GM23338 (cell line): ENCODE results near the gene LSP1. TPM values are rescaled to one million over a fixed set of nuclear protein-coding genes. Genes with fewer than 3 reads are reported as not detected.

ENCODE experiments used
- ATAC-seq: fragments of 200-7000 bp; cut with Tn5 transposase; 3 replicates; pipeline ENCODE4 v1.9.1; 2020
- DNase-seq: peaks from one replicate; pipeline ENCODE4 v3.0.0-alpha.2; 2015; ENCODE audit warnings: low spot score
- H2AFZ ChIP-seq: fragments of 200-600 bp; sonication (generic); 2 replicates; pipeline ENCODE4 v1.8.0; 2016; ENCODE audit warnings: antibody characterized with exemption, mild to moderate bottlenecking, moderate library complexity
- H3F3A ChIP-seq: fragments of 200-600 bp; sonication (generic); replicated peaks from 2 replicates; pipeline ENCODE4 v1.8.0; 2017; ENCODE audit warnings: antibody characterized with exemption, mixed run types, low read depth
- H3K27ac ChIP-seq: fragments of 200-600 bp; sonication (generic); 2 replicates; pipeline ENCODE4 v1.6.1; 2016; ENCODE audit warnings: low read depth
- H3K27me3 ChIP-seq: fragments of 200-600 bp; sonication (generic); 2 replicates; pipeline ENCODE4 v1.8.0; 2016; ENCODE audit warnings: mild to moderate bottlenecking, mixed run types, moderate library complexity; ENCODE audit not compliant: insufficient read depth
- H3K36me3 ChIP-seq: fragments of 200-600 bp; sonication (generic); 2 replicates; pipeline ENCODE4 v1.8.0; 2016; ENCODE audit warnings: mild to moderate bottlenecking; ENCODE audit not compliant: insufficient read depth
- H3K4me1 ChIP-seq: fragments of 200-600 bp; sonication (generic); 2 replicates; pipeline ENCODE4 v1.8.0; 2016; ENCODE audit warnings: mild to moderate bottlenecking, moderate library complexity; ENCODE audit not compliant: insufficient read depth
- H3K4me2 ChIP-seq: fragments of 200-600 bp; sonication (generic); 2 replicates; pipeline ENCODE4 v1.7.1; 2017; ENCODE audit warnings: mixed run types
- H3K4me3 ChIP-seq: fragments of 200-600 bp; sonication (generic); 2 replicates; pipeline ENCODE4 v1.6.1; 2016; ENCODE audit warnings: mixed run types
- H3K79me2 ChIP-seq: fragments of 200-600 bp; sonication (generic); replicated peaks from 2 replicates; pipeline ENCODE4 v1.8.0; 2017; ENCODE audit warnings: mild to moderate bottlenecking; ENCODE audit not compliant: insufficient read depth
- H3K9me2 ChIP-seq: fragments of 200-600 bp; sonication (generic); 2 replicates; pipeline ENCODE4 v1.8.0; 2017; ENCODE audit not compliant: insufficient read depth
- H4K20me1 ChIP-seq: fragments of 200-600 bp; sonication (generic); replicated peaks from 2 replicates; pipeline ENCODE4 v1.8.0; 2017; ENCODE audit warnings: mild to moderate bottlenecking; ENCODE audit not compliant: insufficient read depth
- H3K27ac Mint-ChIP-seq: 2 replicates; pipeline ENCODE4 v1.8.0; 2020; ENCODE audit warnings: inconsistent platforms, mild to moderate bottlenecking, moderate library complexity, mixed read lengths
- H3K27me3 Mint-ChIP-seq: 3 replicates; pipeline ENCODE4 v1.8.0; 2022; ENCODE audit warnings: low read depth, mild to moderate bottlenecking, moderate library complexity, mixed read lengths, inconsistent platforms; ENCODE audit not compliant: insufficient read depth, poor library complexity
- H3K36me3 Mint-ChIP-seq: 3 replicates; pipeline ENCODE4 v1.8.0; 2021; ENCODE audit warnings: low read depth, mild to moderate bottlenecking, inconsistent platforms, moderate library complexity, mixed read lengths
- H3K4me1 Mint-ChIP-seq: 3 replicates; pipeline ENCODE4 v1.8.0; 2020; ENCODE audit warnings: mild to moderate bottlenecking, inconsistent platforms, mixed read lengths
- H3K4me3 Mint-ChIP-seq: 3 replicates; pipeline ENCODE4 v1.8.0; 2021; ENCODE audit warnings: moderate library complexity, mild to moderate bottlenecking, inconsistent platforms, mixed read lengths
- H3K9me3 Mint-ChIP-seq: 3 replicates; pipeline ENCODE4 v1.8.0; 2020; ENCODE audit warnings: moderate library complexity, mild to moderate bottlenecking, inconsistent platforms, mixed read lengths
- CREB1 ChIP-seq: fragments of 250-450 bp; sonication (Bioruptor Pico); IDR thresholded peaks from 2 replicates; pipeline ENCODE4 v1.5.0; 2020; ENCODE audit warnings: low read depth, mild to moderate bottlenecking, moderate library complexity
- EZH2 ChIP-seq: fragments of 200-600 bp; sonication (generic); IDR thresholded peaks from one replicate; pipeline ENCODE4 v1.8.0; 2017; ENCODE audit warnings: antibody characterized with exemption, mild to moderate bottlenecking, low read depth; ENCODE audit not compliant: unreplicated experiment
- JUNB ChIP-seq: IDR thresholded peaks from one replicate; pipeline ENCODE4 v1.6.1; 2016; ENCODE audit warnings: antibody characterized with exemption; ENCODE audit not compliant: unreplicated experiment
- NANOG ChIP-seq: IDR thresholded peaks from 2 replicates; pipeline ENCODE4 v1.6.1; 2016; ENCODE audit warnings: antibody characterized with exemption, borderline replicate concordance
- POLR2AphosphoS5 ChIP-seq: IDR thresholded peaks from 2 replicates; pipeline ENCODE4 v1.6.1; 2016; ENCODE audit warnings: antibody characterized with exemption, low read depth
- REST ChIP-seq: IDR thresholded peaks from one replicate; pipeline ENCODE4 v1.6.1; 2018; ENCODE audit warnings: antibody characterized with exemption; ENCODE audit not compliant: unreplicated experiment
- STAT1 ChIP-seq: IDR thresholded peaks from one replicate; pipeline ENCODE4 v1.6.1; 2016; ENCODE audit warnings: antibody characterized with exemption; ENCODE audit not compliant: unreplicated experiment
- ZNF114 ChIP-seq: fragments of 250-450 bp; sonication (Bioruptor Pico); IDR thresholded peaks from 2 replicates; pipeline ENCODE4 v1.5.0; 2020; ENCODE audit warnings: mild to moderate bottlenecking, moderate library complexity
- ZNF331 ChIP-seq: fragments of 250-450 bp; sonication (Bioruptor Pico); IDR thresholded peaks from 2 replicates; pipeline ENCODE4 v1.5.0; 2020; ENCODE audit warnings: low read depth, mild to moderate bottlenecking, moderate library complexity
- polyA plus RNA-seq: library from polyadenylated mRNA; unstranded; fragments of >200 nt; fragmentation: Nextera tagmentation; extraction: Ambion mirVana; gene quantifications from 2 replicates; pipeline ENCODE4 v1.2.1, GENCODE V29; 2016
- total RNA-seq: library from RNA; depleted of rRNA; stranded (reverse); fragments of >200 nt; shearing (Covaris generic); gene quantifications from 2 replicates; pipeline ENCODE4 v1.2.3, GENCODE V29; 2014
- TF ChIP-seq, protein P1 (sequence below): IDR thresholded peaks from 2 replicates; pipeline ENCODE4 v1.6.1; 2016; ENCODE audit warnings: antibody characterized with exemption
- TF ChIP-seq, protein P2 (sequence below): fragments of 250-450 bp; sonication (Bioruptor Pico); IDR thresholded peaks from 2 replicates; pipeline ENCODE4 v1.5.0; 2020; ENCODE audit warnings: mild to moderate bottlenecking, moderate library complexity

LSP1 gene
- total and polyA plus RNA-seq, 2 experiments from 2014 or later, result 0.84 TPM; not detected in 1

- TF ChIP-seq REST (no peak), CREB1 (CRISPR knock-in tag) (no peak), ZNF114 (CRISPR knock-in tag) (no peak), JUNB (no peak), POLR2AphosphoS5 (no peak), NANOG (no peak)
- TF ChIP-seq, protein P1, sequence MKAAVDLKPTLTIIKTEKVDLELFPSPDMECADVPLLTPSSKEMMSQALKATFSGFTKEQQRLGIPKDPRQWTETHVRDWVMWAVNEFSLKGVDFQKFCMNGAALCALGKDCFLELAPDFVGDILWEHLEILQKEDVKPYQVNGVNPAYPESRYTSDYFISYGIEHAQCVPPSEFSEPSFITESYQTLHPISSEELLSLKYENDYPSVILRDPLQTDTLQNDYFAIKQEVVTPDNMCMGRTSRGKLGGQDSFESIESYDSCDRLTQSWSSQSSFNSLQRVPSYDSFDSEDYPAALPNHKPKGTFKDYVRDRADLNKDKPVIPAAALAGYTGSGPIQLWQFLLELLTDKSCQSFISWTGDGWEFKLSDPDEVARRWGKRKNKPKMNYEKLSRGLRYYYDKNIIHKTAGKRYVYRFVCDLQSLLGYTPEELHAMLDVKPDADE, result no peak
These were observed 59.5 kb downstream of the LSP1 start (continued) for GRCh38 chr11:1912289-1912878.

DNA sequence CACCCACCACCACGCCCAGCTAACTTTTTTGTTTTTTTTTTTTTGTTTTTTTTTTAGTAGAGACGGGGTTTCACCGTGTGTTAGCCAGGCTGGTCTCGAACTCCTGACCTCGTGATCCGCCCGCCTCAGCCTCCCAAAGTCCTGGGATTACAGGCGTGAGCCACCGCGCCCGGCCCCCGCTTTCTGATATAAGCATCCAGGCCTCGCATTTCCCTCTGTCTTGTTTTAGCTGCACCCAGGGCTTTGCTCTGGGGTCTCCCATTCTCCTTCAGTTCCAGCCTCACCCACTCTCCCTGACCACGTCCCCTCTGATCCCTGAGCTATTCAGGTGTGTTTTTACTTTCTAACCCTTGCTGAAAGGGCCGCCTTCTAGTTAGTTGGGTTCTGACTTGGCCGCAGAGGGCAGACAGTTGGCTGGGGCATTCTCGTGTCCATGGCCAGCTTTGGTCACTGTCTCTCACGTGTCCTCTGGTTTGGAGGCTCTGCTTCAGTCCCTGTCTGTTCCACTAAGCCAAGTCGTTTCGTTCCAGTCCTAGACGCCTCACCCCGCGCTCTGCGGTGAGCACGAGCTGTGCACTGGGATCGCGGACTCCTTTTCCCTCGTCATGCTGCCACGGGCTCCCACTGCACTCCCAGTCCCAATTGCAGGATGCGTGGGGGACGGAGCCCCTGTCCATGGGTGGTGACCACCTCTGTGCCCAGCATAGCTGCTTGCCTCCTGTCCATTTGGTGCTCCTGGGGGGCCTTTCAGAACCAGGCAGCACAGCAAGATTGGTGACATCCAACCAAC lies 60.6 kb downstream of the LSP1 start:
- no peak overlapping the region for H2AFZ ChIP-seq
- no peaks in the 10 kb centered on the region for H3K79me2 ChIP-seq
- no peaks in the 10 kb centered on the region for H3K27me3 ChIP-seq
- peaks cover 4% of the 10 kb centered on the region for H3K4me1 Mint-ChIP-seq
- no peak overlapping the region for H3K4me3 Mint-ChIP-seq
- no peaks in the 10 kb centered on the region for H3K36me3 ChIP-seq
- H3K27ac ChIP-seq, result no peak overlapping the region
- H3K9me2 ChIP-seq, result no peaks in the 10 kb centered on the region
- no peak overlapping the region for H3K27ac Mint-ChIP-seq
- no peaks in the 10 kb centered on the region for H3F3A ChIP-seq
- H3K4me1 ChIP-seq, result peaks cover 6% of the 10 kb centered on the region; the same call in 1 of the 2 replicates
- H3K36me3 Mint-ChIP-seq, result no peaks in the 10 kb centered on the region; the same call in 2 of the 3 replicates
- no peaks in the 10 kb centered on the region for H4K20me1 ChIP-seq
- H3K4me2 ChIP-seq, result no peak overlapping the region
- H3K9me3 Mint-ChIP-seq, result peaks cover 6% of the 10 kb centered on the region; the same call in 2 of the 3 replicates
- ATAC-seq (no peak), DNase-seq (no peak)
- H3K4me3 ChIP-seq, result no peak overlapping the region
- H3K27me3 Mint-ChIP-seq, result peaks cover 5% of the 10 kb centered on the region
- TF ChIP-seq NANOG (no peak), JUNB (no peak), ZNF331 (CRISPR knock-in tag) (no peak), STAT1 (no peak), EZH2 (no peak), CREB1 (CRISPR knock-in tag) (no peak)
- TF ChIP-seq, protein P1, result no peak
- TF ChIP-seq, protein P2, sequence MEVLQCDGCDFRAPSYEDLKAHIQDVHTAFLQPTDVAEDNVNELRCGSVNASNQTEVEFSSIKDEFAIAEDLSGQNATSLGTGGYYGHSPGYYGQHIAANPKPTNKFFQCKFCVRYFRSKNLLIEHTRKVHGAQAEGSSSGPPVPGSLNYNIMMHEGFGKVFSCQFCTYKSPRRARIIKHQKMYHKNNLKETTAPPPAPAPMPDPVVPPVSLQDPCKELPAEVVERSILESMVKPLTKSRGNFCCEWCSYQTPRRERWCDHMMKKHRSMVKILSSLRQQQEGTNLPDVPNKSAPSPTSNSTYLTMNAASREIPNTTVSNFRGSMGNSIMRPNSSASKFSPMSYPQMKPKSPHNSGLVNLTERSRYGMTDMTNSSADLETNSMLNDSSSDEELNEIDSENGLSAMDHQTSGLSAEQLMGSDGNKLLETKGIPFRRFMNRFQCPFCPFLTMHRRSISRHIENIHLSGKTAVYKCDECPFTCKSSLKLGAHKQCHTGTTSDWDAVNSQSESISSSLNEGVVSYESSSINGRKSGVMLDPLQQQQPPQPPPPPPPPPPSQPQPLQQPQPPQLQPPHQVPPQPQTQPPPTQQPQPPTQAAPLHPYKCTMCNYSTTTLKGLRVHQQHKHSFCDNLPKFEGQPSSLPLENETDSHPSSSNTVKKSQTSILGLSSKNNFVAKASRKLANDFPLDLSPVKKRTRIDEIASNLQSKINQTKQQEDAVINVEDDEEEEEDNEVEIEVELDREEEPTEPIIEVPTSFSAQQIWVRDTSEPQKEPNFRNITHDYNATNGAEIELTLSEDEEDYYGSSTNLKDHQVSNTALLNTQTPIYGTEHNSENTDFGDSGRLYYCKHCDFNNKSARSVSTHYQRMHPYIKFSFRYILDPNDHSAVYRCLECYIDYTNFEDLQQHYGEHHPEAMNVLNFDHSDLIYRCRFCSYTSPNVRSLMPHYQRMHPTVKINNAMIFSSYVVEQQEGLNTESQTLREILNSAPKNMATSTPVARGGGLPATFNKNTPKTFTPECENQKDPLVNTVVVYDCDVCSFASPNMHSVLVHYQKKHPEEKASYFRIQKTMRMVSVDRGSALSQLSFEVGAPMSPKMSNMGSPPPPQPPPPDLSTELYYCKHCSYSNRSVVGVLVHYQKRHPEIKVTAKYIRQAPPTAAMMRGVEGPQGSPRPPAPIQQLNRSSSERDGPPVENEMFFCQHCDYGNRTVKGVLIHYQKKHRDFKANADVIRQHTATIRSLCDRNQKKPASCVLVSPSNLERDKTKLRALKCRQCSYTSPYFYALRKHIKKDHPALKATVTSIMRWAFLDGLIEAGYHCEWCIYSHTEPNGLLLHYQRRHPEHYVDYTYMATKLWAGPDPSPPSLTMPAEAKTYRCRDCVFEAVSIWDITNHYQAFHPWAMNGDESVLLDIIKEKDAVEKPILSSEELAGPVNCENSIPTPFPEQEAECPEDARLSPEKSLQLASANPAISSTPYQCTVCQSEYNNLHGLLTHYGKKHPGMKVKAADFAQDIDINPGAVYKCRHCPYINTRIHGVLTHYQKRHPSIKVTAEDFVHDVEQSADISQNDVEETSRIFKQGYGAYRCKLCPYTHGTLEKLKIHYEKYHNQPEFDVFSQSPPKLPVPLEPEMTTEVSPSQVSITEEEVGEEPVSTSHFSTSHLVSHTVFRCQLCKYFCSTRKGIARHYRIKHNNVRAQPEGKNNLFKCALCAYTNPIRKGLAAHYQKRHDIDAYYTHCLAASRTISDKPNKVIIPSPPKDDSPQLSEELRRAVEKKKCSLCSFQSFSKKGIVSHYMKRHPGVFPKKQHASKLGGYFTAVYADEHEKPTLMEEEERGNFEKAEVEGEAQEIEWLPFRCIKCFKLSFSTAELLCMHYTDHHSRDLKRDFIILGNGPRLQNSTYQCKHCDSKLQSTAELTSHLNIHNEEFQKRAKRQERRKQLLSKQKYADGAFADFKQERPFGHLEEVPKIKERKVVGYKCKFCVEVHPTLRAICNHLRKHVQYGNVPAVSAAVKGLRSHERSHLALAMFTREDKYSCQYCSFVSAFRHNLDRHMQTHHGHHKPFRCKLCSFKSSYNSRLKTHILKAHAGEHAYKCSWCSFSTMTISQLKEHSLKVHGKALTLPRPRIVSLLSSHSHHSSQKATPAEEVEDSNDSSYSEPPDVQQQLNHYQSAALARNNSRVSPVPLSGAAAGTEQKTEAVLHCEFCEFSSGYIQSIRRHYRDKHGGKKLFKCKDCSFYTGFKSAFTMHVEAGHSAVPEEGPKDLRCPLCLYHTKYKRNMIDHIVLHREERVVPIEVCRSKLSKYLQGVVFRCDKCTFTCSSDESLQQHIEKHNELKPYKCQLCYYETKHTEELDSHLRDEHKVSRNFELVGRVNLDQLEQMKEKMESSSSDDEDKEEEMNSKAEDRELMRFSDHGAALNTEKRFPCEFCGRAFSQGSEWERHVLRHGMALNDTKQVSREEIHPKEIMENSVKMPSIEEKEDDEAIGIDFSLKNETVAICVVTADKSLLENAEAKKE (CRISPR knock-in tag), result no peak
